OCI-LY3 (cell line): Measurements from ENCODE around the gene PLAAT2.
A peak's percentile ranks its signal among the peaks of the same experiment; 100 is the strongest.

Source experiments
- H2AFZ ChIP-seq: fragments of 200-600, 300-600 bp; shearing (Covaris generic); 2 replicates; pipeline ENCODE4 v1.6.0; 2014; ENCODE audit warnings: antibody characterized with exemption, low read depth, low read length
- H3K27ac ChIP-seq: fragments of 200-600, 300-600 bp; sonication (generic); 2 replicates; pipeline ENCODE4 v1.5.1; 2014; ENCODE audit warnings: mild to moderate bottlenecking, low read length, moderate library complexity, mixed read lengths
- H3K27me3 ChIP-seq: fragments of 200-600, 300-600 bp; sonication (generic); 2 replicates; pipeline ENCODE4 v1.6.1; 2014; ENCODE audit warnings: low read depth, low read length, mixed read lengths
- H3K36me3 ChIP-seq: fragments of 200-600, 300-600 bp; sonication (generic); replicated peaks from 2 replicates; pipeline ENCODE3; 2014; ENCODE audit warnings: low read depth, low read length, mixed read lengths
- H3K4me1 ChIP-seq: fragments of 300-600, 200-600 bp; sonication (generic); 2 replicates; pipeline ENCODE4 v1.6.1; 2014; ENCODE audit warnings: low read length, mixed read lengths
- H3K4me2 ChIP-seq: fragments of 200-600, 300-600 bp; sonication (generic); 2 replicates; pipeline ENCODE4 v1.6.1; 2014; ENCODE audit warnings: low read length, mixed read lengths
- H3K4me3 ChIP-seq: fragments of 300-600, 200-600 bp; sonication (generic); 2 replicates; pipeline ENCODE4 v1.5.1; 2014; ENCODE audit warnings: antibody characterized with exemption, mild to moderate bottlenecking, low read length, moderate library complexity
- H3K79me2 ChIP-seq: fragments of 300-600, 200-600 bp; shearing (Covaris generic); 2 replicates; pipeline ENCODE4 v1.6.1; 2014; ENCODE audit warnings: mild to moderate bottlenecking, low read length, mixed read lengths
- H3K9ac ChIP-seq: fragments of 300-600, 200-600 bp; shearing (Covaris generic); 2 replicates; pipeline ENCODE4 v1.6.0; 2014; ENCODE audit warnings: mild to moderate bottlenecking, low read length, moderate library complexity
- H3K9me3 ChIP-seq: fragments of 200-600, 300-600 bp; shearing (Covaris generic); 2 replicates; pipeline ENCODE4 v1.6.1; 2014; ENCODE audit warnings: low read length, mixed read lengths; ENCODE audit not compliant: insufficient read depth
- H4K20me1 ChIP-seq: fragments of 200-600, 300-600 bp; sonication (generic); 2 replicates; pipeline ENCODE4 v1.6.1; 2016; ENCODE audit warnings: low read length, mixed read lengths; ENCODE audit not compliant: insufficient read depth
- EZH2phosphoT487 ChIP-seq: fragments of 200-600 bp; shearing (Covaris generic); IDR thresholded peaks from 2 replicates; pipeline ENCODE4 v1.6.1; 2018; ENCODE audit warnings: antibody characterized with exemption, mixed run types, low read depth
- TF ChIP-seq, protein P1 (sequence below): fragments of 200-600, 300-600 bp; sonication (generic); IDR thresholded peaks from 2 replicates; pipeline ENCODE4 v1.5.1; 2014; ENCODE audit warnings: antibody characterized with exemption, low read length, low read depth

Gene PLAAT2

DNA sequence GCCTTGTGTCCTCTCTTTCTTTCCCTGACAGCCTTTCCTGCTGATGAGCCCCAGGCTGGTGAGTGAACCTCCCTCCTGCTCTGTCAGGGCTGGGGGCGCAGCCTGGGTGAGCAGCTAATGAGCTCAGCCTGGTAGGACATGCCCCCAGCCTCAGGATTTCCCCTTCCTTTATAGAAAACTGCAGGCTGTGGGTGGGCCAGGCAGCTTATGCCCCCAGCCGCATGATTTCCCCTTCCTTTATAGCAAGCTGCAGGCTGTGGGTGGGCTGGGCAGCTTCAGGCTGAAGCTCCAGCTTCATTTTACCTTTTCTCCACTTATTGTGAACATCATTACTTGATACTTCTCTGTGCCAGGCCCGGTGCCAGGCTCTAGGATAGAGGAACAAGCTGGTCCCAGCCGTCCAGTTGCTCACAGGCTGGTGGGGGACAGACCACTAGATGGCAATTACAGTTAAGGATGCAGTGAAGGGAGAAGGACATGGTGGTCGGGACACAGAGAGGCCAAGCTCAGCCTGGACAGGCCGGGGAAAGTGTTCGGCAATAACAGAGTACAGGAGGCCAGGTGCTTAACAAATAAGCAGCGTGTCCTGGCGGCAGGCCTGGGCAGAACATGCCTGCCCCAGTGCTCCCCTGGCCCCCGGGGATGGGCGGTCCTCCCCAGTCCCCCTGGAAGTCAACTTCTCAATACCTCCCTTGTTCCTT lies 52.0 kb downstream of the PLAAT2 start:
- H3K4me1 ChIP-seq, result no peaks in the 10 kb centered on the region
- no peaks in the 10 kb centered on the region for H3K36me3 ChIP-seq
- no peaks in the 10 kb centered on the region for H4K20me1 ChIP-seq
- no peaks in the 10 kb centered on the region for H3K79me2 ChIP-seq
- no peak overlapping the region for H3K4me3 ChIP-seq
- no peak overlapping the region for H2AFZ ChIP-seq
- no peaks in the 10 kb centered on the region for H3K27me3 ChIP-seq
- H3K27ac ChIP-seq, result no peak overlapping the region
- TF ChIP-seq, protein P1, sequence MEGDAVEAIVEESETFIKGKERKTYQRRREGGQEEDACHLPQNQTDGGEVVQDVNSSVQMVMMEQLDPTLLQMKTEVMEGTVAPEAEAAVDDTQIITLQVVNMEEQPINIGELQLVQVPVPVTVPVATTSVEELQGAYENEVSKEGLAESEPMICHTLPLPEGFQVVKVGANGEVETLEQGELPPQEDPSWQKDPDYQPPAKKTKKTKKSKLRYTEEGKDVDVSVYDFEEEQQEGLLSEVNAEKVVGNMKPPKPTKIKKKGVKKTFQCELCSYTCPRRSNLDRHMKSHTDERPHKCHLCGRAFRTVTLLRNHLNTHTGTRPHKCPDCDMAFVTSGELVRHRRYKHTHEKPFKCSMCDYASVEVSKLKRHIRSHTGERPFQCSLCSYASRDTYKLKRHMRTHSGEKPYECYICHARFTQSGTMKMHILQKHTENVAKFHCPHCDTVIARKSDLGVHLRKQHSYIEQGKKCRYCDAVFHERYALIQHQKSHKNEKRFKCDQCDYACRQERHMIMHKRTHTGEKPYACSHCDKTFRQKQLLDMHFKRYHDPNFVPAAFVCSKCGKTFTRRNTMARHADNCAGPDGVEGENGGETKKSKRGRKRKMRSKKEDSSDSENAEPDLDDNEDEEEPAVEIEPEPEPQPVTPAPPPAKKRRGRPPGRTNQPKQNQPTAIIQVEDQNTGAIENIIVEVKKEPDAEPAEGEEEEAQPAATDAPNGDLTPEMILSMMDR, result no peak
- TF ChIP-seq EZH2phosphoT487, result no peak
- H3K9me3 ChIP-seq, result no peaks in the 10 kb centered on the region
- H3K4me2 ChIP-seq, result no peak overlapping the region
- no peak overlapping the region for H3K9ac ChIP-seq

DNA sequence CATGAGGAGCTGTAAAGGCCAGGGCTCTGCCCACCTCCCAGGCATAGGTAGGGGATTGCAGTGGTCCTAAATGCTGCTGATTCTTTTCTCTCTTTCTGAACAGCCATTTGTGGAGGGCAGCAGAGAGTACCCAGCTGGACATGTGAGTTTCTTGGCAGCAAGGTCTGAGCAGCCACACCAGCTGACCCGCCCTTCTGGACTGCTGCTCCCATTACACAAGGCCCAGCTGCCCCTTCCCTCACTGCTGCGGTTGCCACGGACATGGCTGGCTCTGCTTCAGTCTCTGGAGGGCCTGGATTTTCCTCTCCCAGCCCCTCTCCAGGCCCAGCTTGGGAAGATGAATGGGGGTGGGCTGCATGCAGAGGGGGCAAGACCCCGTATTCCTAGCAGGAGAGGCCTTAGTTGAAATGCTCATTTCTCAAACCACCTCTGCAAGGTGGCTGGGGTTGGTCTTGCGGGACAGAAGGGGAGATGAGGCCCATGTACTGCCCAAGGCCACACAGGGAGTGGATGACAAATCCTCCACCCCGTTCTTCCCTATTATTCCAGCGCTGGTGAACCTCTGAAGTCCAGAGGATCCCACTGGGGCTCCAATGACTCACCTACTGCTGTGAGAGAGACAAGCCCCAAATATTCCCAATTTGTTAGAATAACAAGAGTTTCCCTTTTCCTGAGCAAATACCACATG lies 52.7 kb downstream of the PLAAT2 start:
- no peak overlapping the region for H3K4me3 ChIP-seq
- H3K79me2 ChIP-seq, result no peaks in the 10 kb centered on the region
- TF ChIP-seq, protein P1, result no peak
- TF ChIP-seq EZH2phosphoT487, result no peak
- no peak overlapping the region for H3K27ac ChIP-seq
- H2AFZ ChIP-seq, result no peak overlapping the region
- no peaks in the 10 kb centered on the region for H4K20me1 ChIP-seq
- H3K4me2 ChIP-seq, result no peak overlapping the region
- H3K9me3 ChIP-seq, result no peaks in the 10 kb centered on the region
- no peak overlapping the region for H3K9ac ChIP-seq
- H3K36me3 ChIP-seq, result no peaks in the 10 kb centered on the region
- no peaks in the 10 kb centered on the region for H3K4me1 ChIP-seq
- H3K27me3 ChIP-seq, result no peaks in the 10 kb centered on the region

DNA sequence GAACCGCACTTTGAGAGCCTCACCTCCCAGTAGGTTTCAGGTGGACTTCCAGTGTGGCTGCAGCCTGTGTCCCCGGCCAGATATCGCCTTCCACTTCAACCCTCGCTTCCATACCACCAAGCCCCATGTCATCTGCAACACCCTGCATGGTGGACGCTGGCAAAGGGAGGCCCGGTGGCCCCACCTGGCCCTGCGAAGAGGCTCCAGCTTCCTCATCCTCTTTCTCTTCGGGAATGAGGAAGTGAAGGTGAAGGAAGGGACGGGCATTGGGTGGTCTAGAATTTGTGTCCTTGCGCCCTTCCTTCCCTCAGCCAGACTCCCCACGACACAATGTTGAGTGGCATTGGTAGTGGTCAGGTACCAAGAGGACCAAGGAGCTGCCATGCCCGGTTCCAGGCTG lies 54.4 kb downstream of the PLAAT2 start:
- Histone ChIP-seq H3K27ac (no peak overlapping the region), H4K20me1 (no peaks in the 10 kb centered on the region), H3K9me3 (no peaks in the 10 kb centered on the region), H3K4me1 (no peaks in the 10 kb centered on the region), H2AFZ (no peak overlapping the region), H3K9ac (no peak overlapping the region), H3K4me2 (no peak overlapping the region), H3K79me2 (no peaks in the 10 kb centered on the region), H3K4me3 (no peak overlapping the region), H3K36me3 (no peaks in the 10 kb centered on the region), H3K27me3 (no peaks in the 10 kb centered on the region)
- TF ChIP-seq, protein P1, result no peak

DNA sequence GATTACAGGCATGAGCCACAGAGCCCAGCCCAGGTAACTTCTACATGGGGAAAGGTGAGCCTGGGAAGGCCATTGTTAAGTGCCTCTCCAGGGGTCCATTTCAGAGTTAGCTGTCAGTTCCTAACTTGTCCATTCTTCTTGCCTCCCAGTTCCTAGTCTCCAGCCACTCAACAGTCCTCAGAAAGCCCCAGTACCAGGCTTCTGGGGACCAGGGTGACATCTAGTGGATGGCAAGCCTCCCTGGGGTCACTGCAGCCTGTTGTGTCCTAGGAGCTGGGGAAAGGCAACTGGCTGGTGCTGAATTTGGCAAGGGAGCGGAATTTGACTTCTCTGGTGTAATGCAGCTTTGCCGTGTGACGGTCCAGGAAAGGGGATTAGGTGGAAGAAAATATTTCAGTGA lies 55.2 kb downstream of the PLAAT2 start:
- no peak overlapping the region for H3K4me2 ChIP-seq
- no peak overlapping the region for H3K4me3 ChIP-seq
- no peaks in the 10 kb centered on the region for H3K36me3 ChIP-seq
- no peak overlapping the region for H3K9ac ChIP-seq
- TF ChIP-seq EZH2phosphoT487, result no peak
- TF ChIP-seq, protein P1, result peak; percentile 65
- H3K27me3 ChIP-seq, result no peaks in the 10 kb centered on the region
- H3K79me2 ChIP-seq, result no peaks in the 10 kb centered on the region
- no peak overlapping the region for H3K27ac ChIP-seq
- H4K20me1 ChIP-seq, result no peaks in the 10 kb centered on the region
- no peaks in the 10 kb centered on the region for H3K4me1 ChIP-seq
- no peak overlapping the region for H2AFZ ChIP-seq
- no peaks in the 10 kb centered on the region for H3K9me3 ChIP-seq
